Measurements from ENCODE around the gene CCDC61. TPM values are rescaled to one million over a fixed set of nuclear protein-coding genes. Genes with fewer than 3 reads are reported as not detected.
A peak's percentile ranks its signal among the peaks of the same experiment; 100 is the strongest.

CCDC61 gene
- total RNA-seq, 1 experiment from 2014 or later: 16.9 TPM

- DNase-seq: no peak
- no peaks in the 10 kb centered on the region for H3K9me3 Mint-ChIP-seq
Observed at GRCh38 chr19:45972081-45972946, 23.0 kb upstream of the CCDC61 start.

More at GRCh38 chr19:45972081-45972946, 23.0 kb upstream of the CCDC61 start:
- no CpG with 5 or more reads among the region's 18 CpGs for WGBS (ENCODE audit: extremely low coverage, insufficient read length, low lambda C conversion rate)
- Histone ChIP-seq H2BK120ac (ENCODE audit: low read depth, low read length, poor library complexity, severe bottlenecking) (no peak overlapping the region), H3K9ac (ENCODE audit: extremely low read depth, insufficient read length, low read length) (no peak overlapping the region), H3K4ac (ENCODE audit: low read depth, low read length) (no peak overlapping the region), H4K5ac (ENCODE audit: insufficient read length, low read depth, low read length) (no peak overlapping the region), H2AFZ (ENCODE audit: low read length) (no peak overlapping the region), H2BK20ac (ENCODE audit: low read depth, low read length, poor library complexity, severe bottlenecking) (no peak overlapping the region), H2BK15ac (ENCODE audit: low read depth, low read length) (no peak overlapping the region), H3K27ac (ENCODE audit: insufficient read length, low read depth, low read length) (no peak overlapping the region), H2BK5ac (ENCODE audit: insufficient read length, low read length) (no peak overlapping the region), H3K9me3 (ENCODE audit: control insufficient read depth, low read depth, low read length) (no peaks in the 10 kb centered on the region), H3K18ac (ENCODE audit: insufficient read length, low read depth, low read length) (no peak overlapping the region), H3K79me1 (ENCODE audit: insufficient read depth, low read depth, low read length, poor library complexity, severe bottlenecking) (no peaks in the 10 kb centered on the region), H4K20me1 (ENCODE audit: control insufficient read depth, insufficient read depth, insufficient read length) (peaks cover 4% of the 10 kb centered on the region), H3K4me2 (ENCODE audit: insufficient read depth, insufficient read length, low read length) (peak overlapping the region; percentile 72), H2AK5ac (ENCODE audit: insufficient read length, low read length) (no peak overlapping the region), H4K8ac (replicated peaks; ENCODE audit: insufficient read length, low read depth, low read length) (no peak overlapping the region), H3K4me1 (ENCODE audit: insufficient read depth, low read length) (peaks cover 2% of the 10 kb centered on the region; the same call in 1 of the 2 replicates), H3K27me3 (ENCODE audit: insufficient read depth, low read length) (no peaks in the 10 kb centered on the region; the same call in 1 of the 2 replicates), H3T11ph (ENCODE audit: low read length) (no peak overlapping the region), H3K79me2 (ENCODE audit: insufficient read depth, low read length) (no peaks in the 10 kb centered on the region; the same call in 1 of the 2 replicates), H2BK12ac (ENCODE audit: insufficient read length, low read depth, low read length) (no peak overlapping the region), H3K23ac (ENCODE audit: insufficient read length, low read depth, low read length) (no peak overlapping the region), H4K91ac (ENCODE audit: insufficient read length, low read depth, low read length) (no peak overlapping the region), H3K14ac (ENCODE audit: insufficient read depth, low read length) (no peak overlapping the region; the same call in 1 of the 2 replicates), H3K23me2 (ENCODE audit: insufficient read length, low read depth, low read length, poor library complexity, severe bottlenecking) (no peaks in the 10 kb centered on the region), H3K56ac (ENCODE audit: insufficient read length, low read depth, low read length) (no peak overlapping the region)
- H3K27me3 Mint-ChIP-seq (ENCODE audit: low read depth): peaks cover 66% of the 10 kb centered on the region
- TF ChIP-seq, protein P1, sequence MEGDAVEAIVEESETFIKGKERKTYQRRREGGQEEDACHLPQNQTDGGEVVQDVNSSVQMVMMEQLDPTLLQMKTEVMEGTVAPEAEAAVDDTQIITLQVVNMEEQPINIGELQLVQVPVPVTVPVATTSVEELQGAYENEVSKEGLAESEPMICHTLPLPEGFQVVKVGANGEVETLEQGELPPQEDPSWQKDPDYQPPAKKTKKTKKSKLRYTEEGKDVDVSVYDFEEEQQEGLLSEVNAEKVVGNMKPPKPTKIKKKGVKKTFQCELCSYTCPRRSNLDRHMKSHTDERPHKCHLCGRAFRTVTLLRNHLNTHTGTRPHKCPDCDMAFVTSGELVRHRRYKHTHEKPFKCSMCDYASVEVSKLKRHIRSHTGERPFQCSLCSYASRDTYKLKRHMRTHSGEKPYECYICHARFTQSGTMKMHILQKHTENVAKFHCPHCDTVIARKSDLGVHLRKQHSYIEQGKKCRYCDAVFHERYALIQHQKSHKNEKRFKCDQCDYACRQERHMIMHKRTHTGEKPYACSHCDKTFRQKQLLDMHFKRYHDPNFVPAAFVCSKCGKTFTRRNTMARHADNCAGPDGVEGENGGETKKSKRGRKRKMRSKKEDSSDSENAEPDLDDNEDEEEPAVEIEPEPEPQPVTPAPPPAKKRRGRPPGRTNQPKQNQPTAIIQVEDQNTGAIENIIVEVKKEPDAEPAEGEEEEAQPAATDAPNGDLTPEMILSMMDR (conservative IDR thresholded peaks at IDR 0.05): no peak
- H3K27ac Mint-ChIP-seq: peak overlapping the region in 2 of 3 experiments; percentile 2 to 6; a peak in 1 of 7 replicates
- H3K36me3 Mint-ChIP-seq (ENCODE audit: insufficient read depth in 1 of 3, low read depth in 3 of 3): peaks cover 0 to 1% (median 0%) of the 10 kb centered on the region in 3 experiments; a peak in 2 of 7 replicates
- H3K4me1 Mint-ChIP-seq: peaks cover 12 to 35% of the 10 kb centered on the region in 2 experiments
- peak overlapping the region; percentile 59 to 81 for H3K4me3 Mint-ChIP-seq
